Adrenal gland (tissue), 5 donors: ENCODE data around the gene QSOX2.

Experiments
- POLR2A ChIP-seq, 2 donors: fragments of 450-650 bp; IDR thresholded peaks; one replicate each; pipeline ENCODE4 v1.6.1; 2017; ENCODE audit warnings: antibody characterized with exemption in 2 of 2, mild to moderate bottlenecking in 2 of 2, moderate library complexity in 1 of 2
- TF ChIP-seq, protein P1 (sequence below), 6 experiments: fragments of 450-650 bp in 4 of 6; fragments of 200-600 bp in 2 of 6; sonication (generic) in 1 of 6; IDR thresholded peaks; 1 replicate in 5 of 6; 2 replicates in 1 of 6; pipeline versions ENCODE4 v1.5.1 to v1.8.0; 2016 to 2021; ENCODE audit warnings: antibody characterized with exemption in 6 of 6, mild to moderate bottlenecking in 2 of 6, moderate library complexity in 1 of 6
- donor health status: DM: no; HTN: no; CAD: no.

DNA sequence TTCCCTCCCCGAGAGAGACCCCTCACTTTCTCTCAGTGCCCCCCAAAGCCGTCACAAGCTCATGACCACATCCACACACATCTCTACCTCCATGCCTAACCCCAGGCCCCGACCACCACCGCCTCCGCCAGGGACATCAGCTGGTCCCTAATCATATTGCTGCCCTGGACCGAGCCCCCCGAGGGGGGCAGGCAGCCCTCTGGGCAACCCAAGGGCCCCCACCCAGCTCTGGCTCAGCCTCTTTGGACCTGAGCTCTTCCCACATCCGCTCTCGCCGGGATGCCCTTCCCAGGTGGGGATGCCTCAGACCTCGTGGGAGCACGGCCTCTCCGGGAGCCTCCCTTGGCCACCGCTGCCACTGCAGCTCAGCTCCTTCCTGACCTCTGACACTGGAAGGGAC lies 59.2 kb downstream of the QSOX2 start:
- TF ChIP-seq, protein P1, sequence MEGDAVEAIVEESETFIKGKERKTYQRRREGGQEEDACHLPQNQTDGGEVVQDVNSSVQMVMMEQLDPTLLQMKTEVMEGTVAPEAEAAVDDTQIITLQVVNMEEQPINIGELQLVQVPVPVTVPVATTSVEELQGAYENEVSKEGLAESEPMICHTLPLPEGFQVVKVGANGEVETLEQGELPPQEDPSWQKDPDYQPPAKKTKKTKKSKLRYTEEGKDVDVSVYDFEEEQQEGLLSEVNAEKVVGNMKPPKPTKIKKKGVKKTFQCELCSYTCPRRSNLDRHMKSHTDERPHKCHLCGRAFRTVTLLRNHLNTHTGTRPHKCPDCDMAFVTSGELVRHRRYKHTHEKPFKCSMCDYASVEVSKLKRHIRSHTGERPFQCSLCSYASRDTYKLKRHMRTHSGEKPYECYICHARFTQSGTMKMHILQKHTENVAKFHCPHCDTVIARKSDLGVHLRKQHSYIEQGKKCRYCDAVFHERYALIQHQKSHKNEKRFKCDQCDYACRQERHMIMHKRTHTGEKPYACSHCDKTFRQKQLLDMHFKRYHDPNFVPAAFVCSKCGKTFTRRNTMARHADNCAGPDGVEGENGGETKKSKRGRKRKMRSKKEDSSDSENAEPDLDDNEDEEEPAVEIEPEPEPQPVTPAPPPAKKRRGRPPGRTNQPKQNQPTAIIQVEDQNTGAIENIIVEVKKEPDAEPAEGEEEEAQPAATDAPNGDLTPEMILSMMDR (IDR thresholded peaks at IDR 0.05) = no peak
- TF ChIP-seq POLR2A (IDR thresholded peaks at IDR 0.05) = no peak
